Liver (tissue), 2 donors: ENCODE data around the gene DNM2.

Source experiments
- ATF3 ChIP-seq: IDR thresholded peaks from 2 replicates; pipeline ENCODE4 v1.6.1; 2016; ENCODE audit warnings: antibody characterized with exemption
- GABPA ChIP-seq, 2 donors: IDR thresholded peaks in 1 of 2; conservative IDR thresholded peaks in 1 of 2; 2 replicates each; pipeline ENCODE4 v1.6.1; 2016; ENCODE audit warnings: antibody characterized with exemption in 2 of 2, mild to moderate bottlenecking in 1 of 2, moderate library complexity in 1 of 2
- HNF4G ChIP-seq: IDR thresholded peaks from 2 replicates; pipeline ENCODE4 v1.6.1; 2016; ENCODE audit warnings: antibody characterized with exemption
- REST ChIP-seq: IDR thresholded peaks from 2 replicates; pipeline ENCODE4 v1.6.1; 2016; ENCODE audit warnings: antibody characterized with exemption, mild to moderate bottlenecking
- RXRA ChIP-seq, 2 donors: IDR thresholded peaks; 2 replicates each; pipeline ENCODE4 v1.6.1; 2017 to 2018; ENCODE audit warnings: antibody characterized with exemption in 2 of 2, mild to moderate bottlenecking in 1 of 2
- donor health status: healthy.

- TF ChIP-seq HNF4G (no peak), REST (no peak), RXRA (IDR thresholded peaks at IDR 0.05) (no peak), ATF3 (no peak), GABPA (IDR thresholded peaks at IDR 0.05 in 1 of 2, conservative IDR thresholded peaks at IDR 0.05 in 1 of 2) (no peak)
Observed at GRCh38 chr19:10756371-10756770, 38.5 kb downstream of the DNM2 start.
